GM19351 (cell line): ENCODE measurements around the gene DNM1.
"Not testable (repeated sequence)": the region's sequence is repeated elsewhere in the genome, so short reads cannot be mapped to it uniquely, and the experiment has no call there.

Source experiments
- ATAC-seq: cut with Tn5 transposase; IDR thresholded peaks from one replicate; pipeline ENCODE4 v1.9.1; 2021; ENCODE audit warnings: mild to moderate bottlenecking, moderate library complexity; ENCODE audit not compliant: unreplicated experiment

The DNM1 gene

GRCh38 chr9:128175726-128176125, 27.5 kb upstream of the DNM1 start:
- no peak for ATAC-seq

- no peak for ATAC-seq
Observed at GRCh38 chr9:128178806-128179431, 24.3 kb upstream of the DNM1 start.

GRCh38 chr9:128180001-128180400, 23.2 kb upstream of the DNM1 start:
- ATAC-seq: no peak

GRCh38 chr9:128180447-128180846, 22.7 kb upstream of the DNM1 start:
- ATAC-seq: no peak

GRCh38 chr9:128181480-128181879, 21.7 kb upstream of the DNM1 start:
- ATAC-seq: not testable (repeated sequence)

GRCh38 chr9:128182893-128183588, 20.1 kb upstream of the DNM1 start:
- no peak for ATAC-seq

GRCh38 chr9:128185979-128186965, 16.9 kb upstream of the DNM1 start:
- ATAC-seq: no peak

- ATAC-seq: no peak
Observed at GRCh38 chr9:128187361-128187760, 15.8 kb upstream of the DNM1 start.

GRCh38 chr9:128188209-128188608, 15.0 kb upstream of the DNM1 start:
- no peak for ATAC-seq

- ATAC-seq: no peak
Observed at GRCh38 chr9:128190013-128190412, 13.2 kb upstream of the DNM1 start.

- ATAC-seq: peak; percentile 40
Observed at GRCh38 chr9:128190516-128191405, 12.4 kb upstream of the DNM1 start.

- peak; percentile 72 for ATAC-seq
Observed at GRCh38 chr9:128191406-128192046, 11.7 kb upstream of the DNM1 start, which contains the start of gene CIZ1. TSS of gene CIZ1 (minus strand) at chr9:128191572. CDS start at chr9:128190857, 715 bp downstream.

- no peak for ATAC-seq
Observed at GRCh38 chr9:128192601-128193371, 10.4 kb upstream of the DNM1 start.

- no peak for ATAC-seq
Observed at GRCh38 chr9:128193469-128194096, 9.6 kb upstream of the DNM1 start.

GRCh38 chr9:128201441-128202369, 1.5 kb upstream of the DNM1 start:
- no peak for ATAC-seq

- no peak for ATAC-seq
Observed at GRCh38 chr9:128202648-128203023, 543 bp upstream of the DNM1 start.

- ATAC-seq: no peak
Observed at GRCh38 chr9:128203707-128204551, 750 bp downstream of the DNM1 start.
